SH-SY5Y (cell line): Measurements from ENCODE around the gene DOCK3.

ENCODE experiments used
- GATA2 ChIP-seq: IDR thresholded peaks from 2 replicates; pipeline ENCODE4 v1.6.1; 2011; ENCODE audit warnings: mild to moderate bottlenecking, low read depth, low read length
- GATA3 ChIP-seq: IDR thresholded peaks from 2 replicates; pipeline ENCODE4 v1.6.1; 2011; ENCODE audit warnings: low read depth, mild to moderate bottlenecking, low read length, moderate library complexity

- no peak for TF ChIP-seq GATA2
- TF ChIP-seq GATA3: no peak
These were observed 710.9 kb downstream of the DOCK3 start for GRCh38 chr3:51385621-51386091.
